ENCODE results near the gene NINJ2.

NINJ2 gene

DNA sequence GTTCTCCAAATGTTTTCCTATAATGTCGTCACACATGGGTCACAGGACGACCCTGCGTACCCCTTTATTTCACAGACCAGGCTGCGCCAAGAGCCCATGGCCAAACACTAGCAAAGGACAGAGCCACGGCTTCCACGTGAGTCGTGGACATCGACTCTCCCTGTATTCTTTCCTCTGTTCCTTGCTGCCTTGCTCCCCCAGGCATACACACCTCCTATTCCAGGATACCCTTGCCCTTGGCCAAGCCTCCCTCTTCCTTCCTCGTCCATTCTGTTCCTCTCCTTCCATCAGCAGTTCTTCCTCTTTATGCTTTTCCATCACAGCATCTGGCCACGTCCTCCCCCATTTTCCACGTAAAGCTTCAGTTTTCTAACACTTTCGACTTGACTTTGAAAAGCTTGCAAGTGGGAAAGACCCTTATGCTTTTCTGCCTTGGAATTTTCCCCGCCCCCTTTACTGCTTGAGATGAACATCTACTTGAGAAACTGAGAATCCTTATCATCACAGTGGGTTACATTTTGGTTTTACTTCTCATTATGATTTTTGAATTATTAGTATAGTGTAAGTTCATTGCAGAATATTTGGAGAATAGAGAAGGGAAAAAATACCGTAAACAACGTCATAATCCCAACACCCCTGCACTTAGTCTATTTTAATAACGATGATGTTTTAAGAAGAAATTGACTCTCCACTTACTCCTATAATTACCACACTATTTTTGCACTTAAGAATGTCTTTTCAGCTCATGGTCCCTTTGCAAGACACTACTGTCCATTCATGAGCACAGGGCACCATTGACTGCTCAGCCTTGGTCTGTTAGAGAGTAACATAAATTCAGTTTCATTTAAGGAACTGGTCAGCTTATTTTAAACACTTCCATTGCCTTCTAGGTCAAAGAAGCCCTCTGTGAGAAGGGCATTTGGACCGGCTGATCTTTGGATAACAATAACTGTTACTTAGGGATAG lies 15.8 kb upstream of the NINJ2 start:
- TF ChIP-seq, protein P1, sequence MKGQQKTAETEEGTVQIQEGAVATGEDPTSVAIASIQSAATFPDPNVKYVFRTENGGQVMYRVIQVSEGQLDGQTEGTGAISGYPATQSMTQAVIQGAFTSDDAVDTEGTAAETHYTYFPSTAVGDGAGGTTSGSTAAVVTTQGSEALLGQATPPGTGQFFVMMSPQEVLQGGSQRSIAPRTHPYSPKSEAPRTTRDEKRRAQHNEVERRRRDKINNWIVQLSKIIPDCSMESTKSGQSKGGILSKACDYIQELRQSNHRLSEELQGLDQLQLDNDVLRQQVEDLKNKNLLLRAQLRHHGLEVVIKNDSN (IDR thresholded peaks at IDR 0.05), result no peak
- TF ChIP-seq TCF12 (IDR thresholded peaks at IDR 0.05; ENCODE audit: low read depth), result no peak
- TF ChIP-seq ZBTB7A (IDR thresholded peaks at IDR 0.05; ENCODE audit: low read depth), result no peak
- TF ChIP-seq TAF1 (IDR thresholded peaks at IDR 0.05; ENCODE audit: low read depth), result no peak
- TF ChIP-seq EGR1 (IDR thresholded peaks at IDR 0.05), result no peak
- no peak for TF ChIP-seq YY1 (IDR thresholded peaks at IDR 0.05; ENCODE audit: low read depth)
- no peak for TF ChIP-seq FOXM1 (IDR thresholded peaks at IDR 0.05; ENCODE audit: borderline replicate concordance, low read depth)
- no peak for TF ChIP-seq TEAD4 (IDR thresholded peaks at IDR 0.05)
- no peak for TF ChIP-seq NFIC (IDR thresholded peaks at IDR 0.05)
- TF ChIP-seq, protein P2, sequence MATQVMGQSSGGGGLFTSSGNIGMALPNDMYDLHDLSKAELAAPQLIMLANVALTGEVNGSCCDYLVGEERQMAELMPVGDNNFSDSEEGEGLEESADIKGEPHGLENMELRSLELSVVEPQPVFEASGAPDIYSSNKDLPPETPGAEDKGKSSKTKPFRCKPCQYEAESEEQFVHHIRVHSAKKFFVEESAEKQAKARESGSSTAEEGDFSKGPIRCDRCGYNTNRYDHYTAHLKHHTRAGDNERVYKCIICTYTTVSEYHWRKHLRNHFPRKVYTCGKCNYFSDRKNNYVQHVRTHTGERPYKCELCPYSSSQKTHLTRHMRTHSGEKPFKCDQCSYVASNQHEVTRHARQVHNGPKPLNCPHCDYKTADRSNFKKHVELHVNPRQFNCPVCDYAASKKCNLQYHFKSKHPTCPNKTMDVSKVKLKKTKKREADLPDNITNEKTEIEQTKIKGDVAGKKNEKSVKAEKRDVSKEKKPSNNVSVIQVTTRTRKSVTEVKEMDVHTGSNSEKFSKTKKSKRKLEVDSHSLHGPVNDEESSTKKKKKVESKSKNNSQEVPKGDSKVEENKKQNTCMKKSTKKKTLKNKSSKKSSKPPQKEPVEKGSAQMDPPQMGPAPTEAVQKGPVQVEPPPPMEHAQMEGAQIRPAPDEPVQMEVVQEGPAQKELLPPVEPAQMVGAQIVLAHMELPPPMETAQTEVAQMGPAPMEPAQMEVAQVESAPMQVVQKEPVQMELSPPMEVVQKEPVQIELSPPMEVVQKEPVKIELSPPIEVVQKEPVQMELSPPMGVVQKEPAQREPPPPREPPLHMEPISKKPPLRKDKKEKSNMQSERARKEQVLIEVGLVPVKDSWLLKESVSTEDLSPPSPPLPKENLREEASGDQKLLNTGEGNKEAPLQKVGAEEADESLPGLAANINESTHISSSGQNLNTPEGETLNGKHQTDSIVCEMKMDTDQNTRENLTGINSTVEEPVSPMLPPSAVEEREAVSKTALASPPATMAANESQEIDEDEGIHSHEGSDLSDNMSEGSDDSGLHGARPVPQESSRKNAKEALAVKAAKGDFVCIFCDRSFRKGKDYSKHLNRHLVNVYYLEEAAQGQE (IDR thresholded peaks at IDR 0.05; ENCODE audit: low read depth), result no peak
- TF ChIP-seq RAD21 (IDR thresholded peaks at IDR 0.05; ENCODE audit: low read depth), result no peak
- no peak for TF ChIP-seq EP300 (IDR thresholded peaks at IDR 0.05; ENCODE audit: borderline replicate concordance)
- TF ChIP-seq, protein P3, sequence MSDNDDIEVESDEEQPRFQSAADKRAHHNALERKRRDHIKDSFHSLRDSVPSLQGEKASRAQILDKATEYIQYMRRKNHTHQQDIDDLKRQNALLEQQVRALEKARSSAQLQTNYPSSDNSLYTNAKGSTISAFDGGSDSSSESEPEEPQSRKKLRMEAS (IDR thresholded peaks at IDR 0.05), result no peak
- TF ChIP-seq CEBPB (IDR thresholded peaks at IDR 0.05), result no peak
- TF ChIP-seq CREB1 (IDR thresholded peaks at IDR 0.05; ENCODE audit: low read depth), result no peak

DNA sequence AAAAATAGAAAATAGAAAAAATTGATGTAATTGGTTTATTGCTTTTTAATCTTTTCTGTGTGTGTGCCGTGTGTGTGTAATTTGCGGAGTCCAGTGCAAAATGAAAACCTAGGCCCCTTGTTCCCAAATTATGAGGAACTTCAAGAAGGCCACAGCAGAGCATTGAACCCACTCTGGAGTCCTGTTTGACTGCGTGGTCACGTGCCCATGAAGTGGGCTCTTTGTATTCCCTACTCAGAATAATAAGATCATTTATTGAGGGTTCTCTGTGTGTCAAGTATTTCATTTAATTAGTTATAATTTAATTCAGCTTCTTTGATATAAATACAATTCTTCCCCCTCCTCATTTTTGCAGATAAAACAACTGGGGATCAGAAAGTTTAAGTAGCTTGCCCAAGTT lies 12.3 kb upstream of the NINJ2 start:
- TF ChIP-seq YY1 (IDR thresholded peaks at IDR 0.05; ENCODE audit: low read depth) (no peak), ZBTB7A (IDR thresholded peaks at IDR 0.05; ENCODE audit: low read depth) (no peak)
- TF ChIP-seq, protein P2 (IDR thresholded peaks at IDR 0.05; ENCODE audit: low read depth), result no peak
- TF ChIP-seq, protein P1 (IDR thresholded peaks at IDR 0.05), result no peak

DNA sequence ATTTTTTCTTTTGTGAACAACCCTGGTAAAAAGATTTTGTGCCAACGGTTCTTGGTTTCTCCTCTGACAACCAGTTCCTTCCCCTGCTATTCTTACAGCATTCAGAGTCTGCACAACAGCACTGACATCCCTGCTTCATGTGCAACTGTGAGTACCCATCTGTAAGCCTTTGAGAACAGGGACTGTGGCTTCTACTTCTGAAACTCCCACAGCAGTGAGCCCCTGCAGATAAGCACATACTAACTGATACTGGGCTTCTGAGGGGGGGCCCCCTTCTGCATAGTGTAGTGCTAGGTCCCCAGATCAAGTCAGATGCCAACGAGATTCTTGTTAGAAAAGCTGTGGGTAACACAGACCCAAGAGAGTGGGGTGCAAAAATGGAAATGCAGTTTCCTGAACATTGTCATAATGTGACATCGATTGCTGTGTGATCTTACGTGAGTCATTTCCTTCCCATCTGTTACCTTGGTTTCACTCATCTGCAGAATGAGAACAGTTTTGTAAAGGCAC lies 11.1 kb upstream of the NINJ2 start:
- TF ChIP-seq, protein P3 (IDR thresholded peaks at IDR 0.05), result no peak
- TF ChIP-seq NFIC (IDR thresholded peaks at IDR 0.05), result no peak
- TF ChIP-seq EP300 (IDR thresholded peaks at IDR 0.05; ENCODE audit: borderline replicate concordance), result no peak
- TF ChIP-seq TAF1 (IDR thresholded peaks at IDR 0.05; ENCODE audit: low read depth), result no peak
- TF ChIP-seq FOXM1 (IDR thresholded peaks at IDR 0.05; ENCODE audit: borderline replicate concordance, low read depth), result no peak
- no peak for TF ChIP-seq ZBTB7A (IDR thresholded peaks at IDR 0.05; ENCODE audit: low read depth)
- TF ChIP-seq TEAD4 (IDR thresholded peaks at IDR 0.05), result no peak
- no peak for TF ChIP-seq CEBPB (IDR thresholded peaks at IDR 0.05)
- TF ChIP-seq, protein P1 (IDR thresholded peaks at IDR 0.05), result no peak
- no peak for TF ChIP-seq CREB1 (IDR thresholded peaks at IDR 0.05; ENCODE audit: low read depth)
- TF ChIP-seq, protein P2 (IDR thresholded peaks at IDR 0.05; ENCODE audit: low read depth), result no peak
- no peak for TF ChIP-seq TCF12 (IDR thresholded peaks at IDR 0.05; ENCODE audit: low read depth)
- no peak for TF ChIP-seq RAD21 (IDR thresholded peaks at IDR 0.05; ENCODE audit: low read depth)
- TF ChIP-seq YY1 (IDR thresholded peaks at IDR 0.05; ENCODE audit: low read depth), result no peak
- TF ChIP-seq EGR1 (IDR thresholded peaks at IDR 0.05), result no peak

Measured in Ishikawa (cell line).